Dedifferentiated amniotic fluid mesenchymal stem cell (primary cell): ENCODE results near the gene PAPPA.

Experiments used
- DNase-seq: peaks from one replicate; pipeline ENCODE4 v3.0.0-alpha.2; 2016; ENCODE audit errors: extremely low spot score

Gene PAPPA

GRCh38 chr9:116276651-116277121 lies 123.1 kb downstream of the PAPPA start:
- DNase-seq: no peak

GRCh38 chr9:116278326-116278725 lies 124.7 kb downstream of the PAPPA start:
- DNase-seq: no peak

GRCh38 chr9:116279230-116279629 lies 125.6 kb downstream of the PAPPA start:
- DNase-seq: no peak

GRCh38 chr9:116280529-116280928 lies 126.9 kb downstream of the PAPPA start:
- no peak for DNase-seq

GRCh38 chr9:116282597-116282996 lies 129.0 kb downstream of the PAPPA start:
- DNase-seq: no peak

- DNase-seq: no peak
These were observed 130.9 kb downstream of the PAPPA start for GRCh38 chr9:116284518-116284917.

GRCh38 chr9:116285320-116285719 lies 131.7 kb downstream of the PAPPA start:
- DNase-seq: no peak

- no peak for DNase-seq
These were observed 132.7 kb downstream of the PAPPA start for GRCh38 chr9:116286297-116286696.

- no peak for DNase-seq
These were observed 134.1 kb downstream of the PAPPA start for GRCh38 chr9:116287721-116288120.

- DNase-seq: peak; percentile 65
These were observed 135.1 kb downstream of the PAPPA start for GRCh38 chr9:116288658-116289057.

- no peak for DNase-seq
These were observed 143.8 kb downstream of the PAPPA start for GRCh38 chr9:116297346-116297745.

GRCh38 chr9:116298249-116298648 lies 144.7 kb downstream of the PAPPA start:
- no peak for DNase-seq

- no peak for DNase-seq
These were observed 145.3 kb downstream of the PAPPA start for GRCh38 chr9:116298878-116299391.

GRCh38 chr9:116300360-116300870 lies 146.8 kb downstream of the PAPPA start:
- DNase-seq: no peak

- no peak for DNase-seq
These were observed 149.7 kb downstream of the PAPPA start for GRCh38 chr9:116303270-116303669.

- no peak for DNase-seq
These were observed 150.4 kb downstream of the PAPPA start for GRCh38 chr9:116303886-116304538.

GRCh38 chr9:116304761-116305160 lies 151.2 kb downstream of the PAPPA start:
- DNase-seq: no peak

GRCh38 chr9:116308076-116308475 lies 154.5 kb downstream of the PAPPA start:
- DNase-seq: no peak

GRCh38 chr9:116309900-116310611 lies 156.5 kb downstream of the PAPPA start:
- DNase-seq: no peak

GRCh38 chr9:116312221-116312620 lies 158.6 kb downstream of the PAPPA start:
- peak; percentile 34 for DNase-seq

- DNase-seq: no peak
These were observed 160.0 kb downstream of the PAPPA start for GRCh38 chr9:116313638-116314037.

GRCh38 chr9:116316246-116316645 lies 162.7 kb downstream of the PAPPA start:
- DNase-seq: no peak

GRCh38 chr9:116317503-116317902 lies 163.9 kb downstream of the PAPPA start:
- no peak for DNase-seq
